Esophagus muscularis mucosa (tissue), 4 donors: ENCODE results near the gene KHDRBS2.

Experiments used
- CTCF ChIP-seq, 3 experiments: fragments of 200-600 bp in 2 of 3; fragments of 450-650 bp in 1 of 3; sonication (generic) in 2 of 3; IDR thresholded peaks; one replicate each; pipeline ENCODE4 v1.5.1; 2017 to 2019; ENCODE audit warnings: antibody characterized with exemption in 3 of 3, mild to moderate bottlenecking in 2 of 3, moderate library complexity in 1 of 3
- EP300 ChIP-seq: sonication (generic); formaldehyde crosslinking; IDR thresholded peaks from one replicate; pipeline ENCODE4 v1.6.1; 2017; ENCODE audit warnings: antibody characterized with exemption
- POLR2A ChIP-seq: fragments of 450-650 bp; IDR thresholded peaks from one replicate; pipeline ENCODE4 v1.6.1; 2017; ENCODE audit warnings: antibody characterized with exemption, moderate library complexity, mild to moderate bottlenecking, low read depth

GRCh38 chr6:61887423-61887822 is 398.6 kb downstream of the KHDRBS2 start:
- TF ChIP-seq CTCF (IDR thresholded peaks at IDR 0.05), result no peak
- no peak for TF ChIP-seq EP300
- TF ChIP-seq POLR2A, result no peak
